Stimulated activated naive CD4-positive, alpha-beta T cell (primary cell): Measurements from ENCODE around the gene CLCNKA.
"Not testable (repeated sequence)": the region's sequence is repeated elsewhere in the genome, so short reads cannot be mapped to it uniquely, and the experiment has no call there.

ENCODE experiments used
- DNase-seq, 6 experiments: peaks; one replicate each; lab custom pipeline; 2025; lab: John Stamatoyannopoulos, UW

CLCNKA gene

GRCh38 chr1:15997637-15998280 is 24.1 kb upstream of the CLCNKA start:
- DNase-seq = no peak

- DNase-seq = no peak
These were observed 22.9 kb upstream of the CLCNKA start for GRCh38 chr1:15998929-15999328.

DNA sequence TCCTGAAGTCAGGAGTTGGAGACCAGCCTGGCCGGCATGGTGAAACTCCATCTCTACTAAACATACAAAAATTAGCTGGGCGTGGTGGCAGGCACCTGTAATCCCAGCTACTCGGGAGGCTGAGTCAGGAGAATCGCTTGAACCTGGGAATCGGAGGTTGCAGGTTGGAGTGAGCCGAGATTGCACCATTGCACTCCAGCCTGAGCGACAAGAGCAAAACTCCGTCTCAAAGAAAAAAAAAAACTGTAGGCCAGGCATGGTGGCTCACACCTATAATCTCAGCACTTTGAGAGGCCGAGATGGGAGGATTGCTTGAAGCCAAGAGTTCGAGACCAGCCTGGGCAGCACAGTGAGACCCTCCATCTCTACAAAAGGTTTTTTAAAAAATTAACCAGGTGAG is 20.6 kb upstream of the CLCNKA start:
- DNase-seq = not testable (repeated sequence)

DNA sequence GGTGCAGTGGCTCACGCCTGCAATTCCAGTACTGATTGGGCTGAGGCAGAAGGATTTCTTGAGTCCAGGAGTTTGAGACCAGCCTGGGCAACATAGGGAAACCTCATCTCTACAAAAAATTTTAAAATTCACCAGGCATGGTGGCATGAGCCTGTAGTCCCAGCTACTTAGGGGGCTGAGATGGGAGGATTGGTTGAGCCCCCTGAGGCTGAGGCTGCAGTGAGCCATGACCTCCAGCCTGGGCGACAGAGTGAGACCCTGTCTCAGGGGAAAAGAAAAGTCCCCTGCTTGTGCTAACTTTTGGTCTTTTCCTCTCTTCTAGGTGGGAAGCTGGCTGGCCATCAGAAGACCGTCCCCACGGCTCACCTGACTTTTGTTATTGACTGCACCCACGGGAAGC is 16.2 kb upstream of the CLCNKA start:
- no peak for DNase-seq

DNA sequence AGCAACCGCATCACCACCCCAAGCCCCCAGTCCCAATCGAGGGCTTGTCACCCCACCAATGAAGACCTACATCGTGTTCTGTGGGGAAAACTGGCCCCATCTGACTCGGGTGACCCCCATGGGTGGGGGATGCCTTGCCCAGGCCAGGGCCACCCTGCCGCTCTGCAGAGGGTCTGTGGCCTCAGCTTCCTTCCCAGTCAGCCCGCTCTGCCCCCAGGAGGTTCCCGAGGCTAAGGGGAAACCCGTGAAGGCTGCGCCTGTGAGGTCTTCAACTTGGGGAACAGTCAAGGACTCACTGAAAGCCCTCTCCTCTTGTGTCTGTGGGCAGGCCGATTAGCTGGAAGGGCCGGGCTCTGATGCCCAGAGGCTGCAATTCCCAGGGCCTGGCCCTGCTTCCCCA is 15.8 kb upstream of the CLCNKA start:
- no peak for DNase-seq

DNA sequence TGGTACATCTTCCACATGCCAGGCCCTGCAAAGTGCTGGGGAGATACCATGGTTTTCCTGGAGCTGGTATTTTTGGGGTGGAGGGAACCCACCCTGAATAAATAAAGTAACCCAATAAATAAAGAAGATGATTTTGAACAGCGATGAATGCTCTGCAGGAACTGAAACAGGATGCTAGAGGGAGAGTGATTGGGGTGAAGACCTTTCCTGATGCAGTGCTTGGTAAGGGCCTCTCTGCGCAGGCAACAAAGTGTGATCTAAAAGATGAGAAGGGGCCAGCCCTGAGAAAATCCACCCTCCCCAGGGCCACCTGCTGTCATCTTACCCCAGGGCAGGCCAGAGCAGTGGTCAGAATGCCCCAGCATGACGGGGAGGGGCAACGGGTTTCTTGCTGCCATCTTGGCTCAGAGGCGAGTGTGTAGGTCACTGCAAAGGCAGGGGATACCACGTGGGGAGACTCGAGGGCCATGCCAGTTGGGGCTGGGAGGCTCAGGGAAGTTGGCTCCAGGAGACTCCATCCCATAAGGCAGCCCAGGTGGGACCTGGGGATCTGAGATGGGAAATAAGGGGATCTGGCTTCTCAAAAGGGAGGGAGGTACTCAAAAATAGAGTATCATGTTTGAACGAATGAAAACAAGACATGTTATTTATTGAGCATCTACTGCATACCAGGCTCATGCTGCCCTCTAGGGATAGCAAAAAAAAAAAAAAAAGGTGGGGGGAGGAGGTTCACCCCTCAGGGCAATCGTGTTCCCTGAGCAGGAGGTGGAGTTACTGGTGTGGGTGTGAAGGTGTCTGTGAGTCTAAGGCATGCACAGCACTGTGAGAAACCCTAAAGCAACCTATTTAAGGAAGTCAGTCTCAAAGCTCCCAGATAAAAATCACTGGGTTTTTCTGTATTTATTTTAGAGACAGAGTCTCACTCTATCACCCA is 15.0 kb upstream of the CLCNKA start:
- no peak for DNase-seq

GRCh38 chr1:16007671-16008341 is 14.0 kb upstream of the CLCNKA start:
- DNase-seq = no peak

DNA sequence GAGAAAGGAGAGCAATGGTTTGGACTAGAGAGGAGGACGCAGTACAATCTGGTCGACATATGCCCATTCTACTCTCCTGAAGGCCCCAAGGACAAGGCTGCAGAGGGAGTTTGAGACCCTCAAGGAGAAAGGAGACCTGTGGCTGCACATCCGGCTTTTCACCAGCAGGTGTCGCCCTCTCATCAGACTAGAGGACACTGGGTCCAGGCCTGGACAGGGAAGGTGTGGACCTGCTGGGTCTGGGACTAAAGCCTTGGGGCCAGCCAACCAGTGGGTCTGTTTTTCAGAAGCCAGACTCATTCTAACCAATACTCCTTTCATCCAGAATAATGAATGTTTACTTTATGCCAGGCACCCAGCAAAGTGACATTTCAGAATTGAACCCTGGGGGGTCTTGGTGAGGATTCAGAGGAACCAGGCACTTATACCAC is 12.8 kb upstream of the CLCNKA start:
- DNase-seq = peak; percentile 10 to 75 (median 60)

DNA sequence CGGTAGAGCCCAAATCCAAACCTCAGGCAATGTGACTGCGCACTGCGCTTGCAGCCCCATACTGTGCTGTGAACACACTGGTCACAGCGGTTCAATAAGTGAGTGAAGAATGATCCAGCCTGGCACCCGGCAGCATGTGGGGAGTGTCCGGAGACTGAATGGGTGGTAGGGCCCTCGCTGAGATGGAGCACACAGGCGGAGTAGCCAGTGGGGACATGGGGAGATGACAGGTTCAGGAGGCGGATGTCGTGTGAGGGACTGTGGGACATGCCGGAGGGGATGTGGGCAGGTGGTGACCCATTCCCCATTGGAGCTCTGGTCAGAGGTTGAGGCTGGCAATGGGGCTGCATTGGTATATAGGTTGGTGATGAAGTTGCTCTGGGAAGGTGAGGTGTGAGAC is 12.2 kb upstream of the CLCNKA start:
- no peak for DNase-seq

DNA sequence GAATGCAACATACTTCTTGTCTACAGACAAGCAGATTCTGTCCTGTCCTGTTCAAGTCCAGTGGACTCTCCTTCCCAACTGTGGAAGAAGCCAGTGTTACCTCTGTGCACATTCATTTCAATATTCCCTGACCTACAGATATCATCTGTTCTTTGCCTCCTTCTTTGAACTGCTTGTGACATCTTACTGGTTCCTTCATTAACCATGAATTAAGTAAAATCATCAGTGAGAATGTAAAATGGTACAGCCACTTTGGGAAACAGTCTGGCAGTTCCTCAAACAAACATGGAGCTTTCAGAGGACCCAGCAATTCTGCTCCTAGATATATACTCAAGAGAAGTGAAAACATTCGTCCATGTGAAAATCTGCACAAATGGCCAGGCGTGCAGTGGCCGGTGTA is 11.0 kb upstream of the CLCNKA start:
- DNase-seq = no peak

GRCh38 chr1:16011936-16012589 is 9.8 kb upstream of the CLCNKA start:
- DNase-seq = no peak

- peak in 4 of 6 experiments; percentile 21 to 40 (median 29) for DNase-seq
These were observed 9.1 kb upstream of the CLCNKA start for GRCh38 chr1:16012590-16013219.

- peak in 2 of 6 experiments; percentile 11 to 25 for DNase-seq
These were observed 8.5 kb upstream of the CLCNKA start for GRCh38 chr1:16013220-16013907.

- DNase-seq = no peak
These were observed 8.0 kb upstream of the CLCNKA start for GRCh38 chr1:16013908-16014258.

- DNase-seq = no peak
These were observed 7.0 kb upstream of the CLCNKA start for GRCh38 chr1:16014509-16015482.

DNA sequence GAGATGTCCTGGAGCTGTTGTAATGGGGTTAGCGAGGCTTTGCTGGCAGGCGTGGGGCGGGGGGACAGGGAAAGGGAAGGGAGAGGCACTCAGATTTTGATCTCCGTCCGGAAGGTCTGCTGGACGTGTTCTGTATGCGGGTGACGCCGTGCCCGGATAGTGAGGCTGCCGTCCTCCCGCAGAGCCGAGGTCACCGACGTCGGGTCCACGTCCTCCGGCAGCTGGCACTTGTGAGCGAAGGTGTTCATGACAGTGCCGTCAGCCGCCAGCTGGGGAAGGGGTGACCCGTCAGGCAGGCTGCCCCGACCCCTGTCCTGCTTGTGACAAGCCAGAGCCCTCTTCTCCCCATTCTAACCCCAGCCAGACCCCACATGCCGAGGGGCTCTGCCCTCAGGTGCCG is 6.3 kb upstream of the CLCNKA start:
- no peak for DNase-seq

- no peak for DNase-seq
These were observed 5.6 kb upstream of the CLCNKA start for GRCh38 chr1:16015960-16016901.

GRCh38 chr1:16017076-16017460 is 4.8 kb upstream of the CLCNKA start:
- no peak for DNase-seq
